ENCODE data around the gene TMEM94.
"Not testable (repeated sequence)": the region's sequence is repeated elsewhere in the genome, so short reads cannot be mapped to it uniquely, and the experiment has no call there.

TMEM94 gene

DNA sequence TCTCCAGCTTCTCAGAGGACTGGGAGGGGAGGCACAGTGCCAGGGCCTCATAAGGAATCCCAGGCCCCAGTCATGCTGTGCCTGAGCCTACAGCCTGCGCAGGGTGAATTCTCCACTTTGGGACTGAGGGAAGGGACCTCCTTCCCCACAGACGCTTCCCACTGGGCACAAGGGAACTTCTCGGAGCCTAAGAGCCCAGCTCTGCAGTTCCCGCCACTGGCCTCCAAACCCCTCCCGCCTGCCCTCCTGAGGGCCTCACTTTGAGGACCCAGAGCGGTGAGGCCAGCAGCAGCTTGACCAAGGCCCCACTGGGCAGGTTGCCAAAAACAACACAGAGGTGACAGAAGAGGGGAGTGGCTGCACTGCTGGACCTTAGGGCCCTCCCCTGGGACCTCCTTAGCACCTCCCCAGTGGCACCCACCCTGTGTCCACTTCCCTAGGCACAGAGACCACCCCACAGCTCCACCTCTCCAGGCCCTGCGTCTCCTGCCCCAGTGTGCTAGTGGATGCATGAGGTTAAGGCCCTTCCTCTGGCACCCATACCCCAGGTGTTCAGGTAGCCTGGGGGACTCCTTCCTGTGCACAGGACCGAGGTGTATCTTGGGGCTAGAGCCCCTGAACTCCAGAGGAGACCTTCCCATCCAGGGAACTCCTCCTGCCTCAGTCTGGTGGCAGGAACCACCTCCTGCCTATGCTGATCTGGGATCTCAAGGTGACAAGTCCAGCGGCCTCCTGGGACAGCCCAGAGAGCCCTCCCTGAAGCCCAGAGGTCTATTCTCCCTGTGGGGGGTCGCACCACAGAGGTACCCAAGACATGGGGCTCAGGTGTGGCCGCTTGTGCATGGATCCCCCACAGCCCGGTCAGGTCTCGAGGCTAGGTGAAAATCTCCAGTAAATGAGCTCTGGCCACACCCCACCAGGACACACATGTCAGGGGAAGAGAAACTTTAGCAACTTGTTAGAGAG lies 55.5 kb downstream of the TMEM94 start:
- DNase-seq (ENCODE audit: low spot score), result no peak

DNA sequence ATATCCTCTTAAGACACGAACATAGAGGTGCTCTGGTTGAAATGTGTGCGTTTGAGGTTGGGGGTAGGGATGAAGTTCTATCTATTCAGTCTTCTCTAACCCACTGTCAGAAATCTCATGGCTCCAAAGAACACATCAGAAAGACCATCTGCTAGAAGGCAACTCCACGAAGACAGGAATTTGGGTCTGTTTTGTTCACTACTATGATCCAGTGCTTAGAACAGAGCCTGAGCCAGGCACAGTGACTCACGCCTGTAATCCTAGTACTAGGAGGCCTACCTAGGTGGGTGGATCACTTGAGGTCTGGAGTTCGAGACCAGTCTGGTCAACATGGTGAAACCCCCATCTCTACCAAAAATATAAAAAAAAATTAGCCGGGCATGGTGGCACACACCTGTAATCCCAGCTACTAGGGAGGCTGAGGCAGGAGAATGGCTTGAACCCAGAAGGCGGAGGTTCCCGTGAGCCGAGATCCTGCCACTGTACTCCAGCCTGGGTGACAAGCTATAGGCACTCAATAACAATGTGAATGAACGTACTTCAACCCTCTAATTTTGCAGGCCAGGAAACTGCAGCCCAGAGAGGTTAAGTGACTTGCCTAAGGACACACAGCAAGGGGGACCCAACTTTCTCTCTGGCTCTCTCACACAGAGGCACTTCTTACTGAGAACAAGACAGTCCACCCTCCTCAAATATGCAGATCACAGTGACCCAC lies 56.6 kb downstream of the TMEM94 start:
- DNase-seq (ENCODE audit: low spot score), result no peak

DNA sequence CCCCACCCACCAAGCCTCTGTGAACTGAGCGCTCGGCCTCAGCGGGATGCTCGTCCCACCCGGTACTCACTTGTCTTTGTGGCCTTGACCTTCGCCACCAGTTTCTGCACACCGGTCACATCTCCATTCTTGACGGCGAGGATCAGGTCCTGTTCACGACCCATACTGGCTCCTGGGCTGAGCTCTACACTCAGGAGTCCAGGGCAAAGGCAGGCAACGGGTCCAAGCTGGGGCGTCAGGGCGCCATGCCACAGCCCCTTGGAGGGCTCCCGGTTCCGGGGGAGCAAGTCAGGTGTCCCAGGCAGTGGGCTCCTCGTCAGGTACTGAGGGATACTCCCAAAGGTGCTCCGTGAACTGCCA lies 57.2 kb downstream of the TMEM94 start:
- DNase-seq (ENCODE audit: low spot score), result no peak

DNA sequence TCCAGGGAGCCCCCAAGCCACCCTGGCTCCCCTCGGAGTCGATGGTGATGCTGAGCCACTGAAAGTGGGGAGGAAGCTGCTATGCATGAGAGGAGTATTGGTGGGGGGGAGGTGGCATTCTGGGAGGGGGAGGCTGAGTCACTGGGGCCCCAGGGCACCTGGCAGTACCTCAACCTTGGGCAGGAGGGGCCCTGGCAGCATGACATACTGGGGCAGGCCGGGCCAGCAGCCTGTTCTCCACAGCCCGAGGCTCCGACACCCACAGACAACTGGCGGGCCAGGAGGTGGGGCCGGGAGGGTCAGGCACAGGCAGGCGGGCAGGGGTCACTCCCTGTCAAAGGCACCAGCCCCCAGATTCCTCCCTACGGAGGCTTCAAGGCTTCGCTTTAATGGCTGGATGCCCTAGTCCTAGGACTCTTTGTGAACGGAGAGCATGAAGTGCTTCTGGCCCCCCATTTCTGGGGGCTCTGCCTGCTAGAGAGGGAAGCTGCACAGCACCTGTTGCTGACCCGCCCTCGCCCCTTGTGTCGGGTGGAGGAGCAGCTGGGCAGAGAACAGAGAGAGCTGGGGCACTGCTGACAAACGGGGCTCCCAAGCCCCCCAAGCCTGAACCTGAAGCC lies 58.0 kb downstream of the TMEM94 start:
- no peak for DNase-seq (ENCODE audit: low spot score)

DNA sequence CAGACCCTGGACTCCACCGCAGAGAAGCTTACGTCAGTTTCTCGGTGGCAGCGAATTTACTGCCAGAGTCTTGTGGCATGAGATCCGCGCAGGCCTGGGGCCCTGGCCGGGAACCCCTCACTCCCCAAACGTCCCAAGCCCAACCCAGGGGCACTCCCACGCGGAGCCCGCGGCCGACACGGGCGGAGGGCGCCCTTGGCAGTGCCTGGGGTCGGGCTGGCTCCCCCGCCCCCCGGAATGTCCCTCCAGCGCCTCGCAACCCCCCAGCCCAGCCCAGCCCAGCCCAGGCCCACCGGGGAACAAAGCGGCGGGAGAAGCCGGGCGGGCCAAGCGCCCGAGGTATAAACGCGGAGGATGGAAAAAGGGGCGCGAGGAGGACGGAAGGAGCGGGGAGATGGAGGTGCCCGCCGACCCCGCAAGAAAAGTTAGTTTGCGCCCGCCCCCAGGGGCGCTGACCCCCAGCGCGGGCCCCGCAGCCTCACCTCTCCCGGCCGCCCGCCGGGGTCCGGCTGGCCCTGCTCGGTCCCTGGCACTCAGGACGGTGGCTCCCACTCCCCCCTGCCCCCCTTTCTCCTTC lies 58.6 kb downstream of the TMEM94 start:
- no peak for DNase-seq (ENCODE audit: low spot score)

DNA sequence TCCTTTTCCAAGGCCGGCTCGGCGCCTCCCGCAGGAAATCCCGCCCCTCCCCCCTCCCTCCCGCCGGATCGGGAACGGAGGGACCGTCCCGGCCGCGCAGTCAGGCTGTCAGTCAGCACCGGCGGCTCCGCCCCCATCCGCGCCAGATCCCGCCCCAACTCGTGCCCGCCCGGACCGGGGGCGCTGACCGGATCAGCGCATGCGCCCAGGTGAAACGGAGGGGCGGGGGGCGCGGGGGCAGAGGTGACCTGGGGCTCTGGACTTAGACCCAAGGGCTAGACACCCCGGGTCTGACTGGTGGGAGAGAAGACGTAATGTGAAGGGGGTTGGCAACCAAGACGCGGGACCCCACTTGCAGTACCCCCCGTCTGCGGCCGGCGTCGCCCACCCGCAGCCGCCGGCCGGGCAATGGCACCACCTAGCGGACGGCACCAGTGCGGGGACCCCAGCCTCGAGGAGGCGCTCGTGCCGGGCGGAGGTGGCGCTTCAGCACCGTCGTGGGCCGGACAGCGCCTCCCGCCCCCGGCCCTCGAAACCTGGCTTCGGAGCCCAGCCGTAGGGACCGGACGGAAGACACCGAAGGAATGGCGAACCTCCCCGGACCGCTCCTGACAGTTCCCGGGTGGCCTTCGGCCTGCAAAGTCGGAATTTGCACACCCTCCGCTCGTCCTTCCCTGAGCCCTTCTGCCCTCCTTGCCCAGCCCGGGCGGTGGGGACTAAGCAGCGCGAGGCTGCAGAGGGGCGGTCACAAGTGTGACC lies 59.2 kb downstream of the TMEM94 start, which contains the start of gene CASKIN2:
Gene CASKIN2, minus strand, starts transcription at position 42 of the 759 bp plus-strand sequence. CDS start 1,733 bp downstream, outside the sequence.
- DNase-seq (ENCODE audit: low spot score), result peak; percentile 98

DNA sequence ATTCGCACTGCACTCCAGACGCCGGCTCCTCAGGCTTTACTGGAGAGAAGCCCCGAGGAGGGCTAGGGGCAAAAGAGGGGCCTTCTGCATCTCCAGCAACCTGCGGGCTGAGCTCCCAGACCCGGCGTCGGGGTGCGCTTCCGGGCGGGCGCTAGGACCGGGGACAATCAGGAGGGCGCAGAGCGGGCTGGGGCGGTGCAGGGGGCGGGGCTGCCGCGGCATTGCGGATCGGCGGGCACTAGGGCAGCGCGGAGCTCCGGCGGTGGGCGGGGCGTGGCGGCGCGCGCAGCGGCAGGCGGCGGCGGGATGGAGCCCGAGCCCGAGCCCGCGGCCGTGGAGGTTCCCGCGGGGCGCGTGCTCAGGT lies 59.8 kb downstream of the TMEM94 start, which contains the start of gene TSEN54:
Gene TSEN54, plus strand, starts transcription at position 274 of the 364 bp plus-strand sequence. Its CDS starts 33 bp downstream, at position 307.
- DNase-seq (ENCODE audit: low spot score), result peak; percentile 96

DNA sequence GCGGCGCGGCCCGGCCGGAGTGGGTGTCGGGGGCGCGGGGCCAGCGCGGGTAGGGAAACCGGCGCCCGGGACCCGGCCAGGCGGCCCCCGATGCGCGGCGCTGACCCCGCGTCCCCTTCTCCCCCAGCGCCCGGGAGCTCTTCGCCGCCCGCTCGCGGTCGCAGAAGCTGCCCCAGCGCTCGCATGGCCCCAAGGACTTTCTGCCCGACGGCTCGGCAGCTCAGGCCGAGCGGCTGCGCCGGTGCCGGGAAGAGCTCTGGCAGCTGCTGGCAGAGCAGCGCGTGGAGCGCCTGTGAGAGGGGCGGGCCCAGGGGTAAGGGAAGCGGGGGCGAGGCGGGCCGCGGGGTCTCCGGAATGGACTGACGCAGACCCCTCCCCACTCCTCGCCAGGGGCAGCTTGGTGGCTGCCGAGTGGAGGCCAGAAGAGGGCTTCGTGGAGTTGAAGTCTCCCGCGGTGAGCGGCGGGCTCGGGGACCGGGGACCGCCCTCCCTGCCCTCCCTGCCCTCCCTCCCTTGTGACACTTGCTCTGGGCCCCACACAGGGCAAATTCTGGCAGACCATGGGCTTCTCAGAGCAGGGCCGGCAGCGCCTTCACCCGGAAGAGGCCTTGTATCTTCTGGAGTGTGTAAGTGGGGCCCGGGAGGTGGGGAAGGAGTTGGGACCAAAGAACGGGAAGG lies 60.3 kb downstream of the TMEM94 start:
- DNase-seq (ENCODE audit: low spot score), result no peak

DNA sequence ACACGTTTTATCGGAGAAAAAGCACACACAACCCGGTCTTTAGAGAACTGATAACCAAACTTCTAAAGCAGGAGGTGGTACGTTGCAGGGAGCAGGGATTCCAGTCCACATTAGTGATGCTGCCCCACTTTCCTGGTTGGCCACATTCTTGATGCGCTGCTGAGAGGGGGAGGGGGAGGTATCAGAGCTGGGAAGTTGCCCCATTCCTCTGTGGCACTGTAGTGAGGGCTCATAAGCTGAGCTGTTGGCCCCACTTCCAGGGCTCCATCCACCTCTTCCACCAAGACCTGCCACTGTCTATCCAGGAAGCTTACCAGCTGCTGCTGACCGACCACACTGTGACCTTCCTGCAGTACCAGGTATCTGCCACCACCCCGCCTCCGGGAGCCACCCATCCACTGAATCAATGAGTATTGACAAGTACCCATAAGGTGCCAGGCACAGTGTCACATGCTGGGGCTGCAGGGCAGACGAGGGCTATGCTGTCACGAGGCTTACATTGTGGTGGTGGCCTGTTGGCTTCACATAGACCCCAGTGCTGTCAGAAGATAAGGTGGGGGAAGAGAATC lies 60.9 kb downstream of the TMEM94 start:
- no peak for DNase-seq (ENCODE audit: low spot score)

DNA sequence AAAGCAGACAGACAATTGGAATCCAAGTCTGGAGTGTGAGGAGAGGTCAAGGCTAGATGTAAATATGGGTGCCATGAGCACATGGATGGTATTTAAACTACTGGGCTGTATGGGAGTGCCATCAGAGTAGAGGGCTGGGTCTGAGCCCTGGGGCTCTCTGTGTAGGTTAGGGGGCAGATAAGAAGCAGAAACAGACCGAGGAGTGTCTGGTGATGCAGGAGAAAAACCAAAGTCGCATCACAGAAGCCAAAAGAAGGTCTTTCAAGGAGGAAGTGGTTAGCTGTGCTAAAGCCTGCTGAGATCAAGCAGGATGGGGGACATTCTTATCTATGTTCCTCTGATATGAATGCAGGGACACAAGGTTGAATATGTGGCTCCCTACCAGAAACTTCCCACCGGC lies 61.8 kb downstream of the TMEM94 start:
- DNase-seq (ENCODE audit: low spot score), result no peak

DNA sequence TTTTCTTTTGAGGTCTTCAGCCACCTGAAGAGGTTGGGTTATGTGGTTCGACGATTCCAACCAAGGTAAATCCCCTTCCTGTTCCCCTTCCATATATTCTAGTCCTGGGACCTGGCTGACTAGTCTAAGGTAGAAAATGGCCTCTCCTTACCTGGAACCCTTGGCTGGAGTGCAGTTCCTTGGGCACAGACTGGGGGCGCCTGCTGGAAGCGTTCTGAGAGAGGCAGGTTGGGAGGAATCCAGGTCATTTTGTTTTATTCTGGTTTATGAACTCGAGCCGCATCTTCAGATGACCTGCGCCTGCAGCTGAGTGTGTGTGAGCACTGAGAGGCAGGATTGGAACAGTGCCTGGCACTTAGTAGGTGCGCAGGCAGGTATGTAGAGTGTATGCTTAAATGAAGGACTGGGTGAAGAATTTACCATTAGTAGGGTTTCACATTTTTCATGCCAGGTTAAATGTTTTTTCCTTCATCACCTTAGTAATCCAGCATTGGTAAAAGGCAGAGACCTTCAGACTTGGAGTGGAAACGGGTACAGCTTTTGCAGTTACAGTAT lies 62.6 kb downstream of the TMEM94 start:
- DNase-seq (ENCODE audit: low spot score), result no peak

DNA sequence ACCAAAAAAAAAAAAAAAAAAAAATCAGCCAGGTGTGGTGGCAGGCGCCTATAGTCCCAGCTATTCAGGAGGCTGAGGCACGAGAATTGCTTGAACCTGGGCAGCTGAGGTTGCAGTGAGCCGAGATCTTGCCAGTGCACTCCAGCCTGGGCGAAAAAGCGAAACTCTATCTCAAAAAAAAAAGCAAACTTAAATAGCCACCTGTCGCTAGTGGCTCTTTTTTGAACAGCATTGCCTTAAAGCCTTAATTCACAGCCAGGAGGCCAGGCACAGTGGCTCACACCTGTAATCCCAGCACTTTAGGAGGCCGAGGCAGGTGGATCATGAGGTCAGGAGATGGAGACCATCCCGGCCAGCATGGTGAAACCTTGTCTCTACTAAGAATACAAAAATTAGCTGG lies 64.0 kb downstream of the TMEM94 start:
- DNase-seq (ENCODE audit: low spot score), result not testable (repeated sequence)

DNA sequence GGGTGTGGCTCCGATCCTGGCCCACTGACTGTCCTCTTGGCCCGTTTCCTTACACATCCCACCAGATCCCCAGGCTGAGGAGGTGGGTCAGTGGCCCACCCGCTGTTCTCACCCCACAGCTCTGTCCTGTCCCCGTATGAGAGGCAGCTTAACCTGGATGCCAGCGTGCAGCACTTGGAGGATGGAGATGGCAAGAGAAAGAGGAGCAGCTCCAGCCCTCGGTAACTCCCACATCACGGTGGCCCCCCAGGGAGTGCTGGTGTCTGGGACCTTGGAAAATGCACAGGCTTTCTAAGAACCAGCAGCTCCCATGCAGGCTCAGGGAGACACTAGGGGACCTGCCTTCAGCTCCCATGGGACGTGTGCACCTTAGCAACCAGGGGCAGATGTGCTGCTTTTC lies 64.9 kb downstream of the TMEM94 start:
- no peak for DNase-seq (ENCODE audit: low spot score)

DNA sequence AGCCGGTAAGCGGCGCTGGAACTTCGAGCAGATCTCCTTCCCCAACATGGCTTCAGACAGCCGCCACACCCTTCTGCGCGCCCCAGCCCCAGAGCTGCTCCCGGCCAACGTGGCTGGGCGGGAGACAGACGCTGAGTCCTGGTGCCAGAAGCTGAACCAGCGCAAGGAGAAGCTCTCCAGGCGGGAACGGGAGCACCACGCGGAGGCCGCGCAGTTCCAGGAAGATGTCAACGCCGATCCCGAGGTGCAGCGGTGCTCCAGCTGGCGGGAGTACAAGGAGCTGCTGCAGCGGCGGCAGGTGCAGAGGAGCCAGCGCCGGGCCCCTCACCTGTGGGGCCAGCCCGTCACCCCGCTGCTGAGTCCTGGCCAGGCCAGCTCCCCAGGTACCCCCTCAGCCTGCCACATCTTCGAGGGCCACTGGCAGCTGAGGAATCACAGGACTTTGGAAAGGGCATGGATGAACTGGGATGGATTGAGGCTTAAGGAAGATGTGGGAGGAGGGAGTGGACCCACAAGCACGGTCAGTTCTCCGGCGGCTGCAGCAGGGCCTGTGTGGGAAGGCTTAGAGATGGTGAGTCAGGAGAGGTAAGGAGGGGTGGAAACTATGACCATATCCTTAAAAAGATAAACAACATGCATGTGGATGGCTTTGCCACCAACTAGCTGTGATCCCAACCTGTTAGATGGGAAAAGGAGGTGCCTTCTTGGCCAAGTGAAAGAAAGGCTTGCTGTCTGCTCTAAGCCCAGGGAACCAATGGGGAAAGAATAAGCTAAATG lies 65.7 kb downstream of the TMEM94 start:
- no peak for DNase-seq (ENCODE audit: low spot score)

DNA sequence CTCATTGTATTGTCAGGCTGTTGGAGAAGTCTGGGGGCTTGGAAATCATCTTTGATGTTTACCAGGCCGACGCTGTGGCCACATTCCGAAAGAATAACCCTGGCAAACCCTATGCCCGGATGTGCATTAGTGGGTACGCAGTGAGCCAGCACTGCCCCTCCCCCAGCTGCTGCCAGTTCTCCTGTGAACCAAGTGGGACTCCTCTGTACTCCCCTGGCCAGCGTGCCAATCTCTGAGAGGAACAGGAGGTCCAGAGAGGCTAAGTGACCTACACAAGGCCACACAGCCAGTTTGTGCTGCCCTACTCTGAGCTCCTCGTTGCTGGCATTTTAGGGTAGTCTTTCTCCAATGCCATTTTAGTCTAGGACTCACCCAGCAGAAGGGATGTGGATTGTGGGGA lies 67.2 kb downstream of the TMEM94 start:
- DNase-seq (ENCODE audit: low spot score), result no peak

DNA sequence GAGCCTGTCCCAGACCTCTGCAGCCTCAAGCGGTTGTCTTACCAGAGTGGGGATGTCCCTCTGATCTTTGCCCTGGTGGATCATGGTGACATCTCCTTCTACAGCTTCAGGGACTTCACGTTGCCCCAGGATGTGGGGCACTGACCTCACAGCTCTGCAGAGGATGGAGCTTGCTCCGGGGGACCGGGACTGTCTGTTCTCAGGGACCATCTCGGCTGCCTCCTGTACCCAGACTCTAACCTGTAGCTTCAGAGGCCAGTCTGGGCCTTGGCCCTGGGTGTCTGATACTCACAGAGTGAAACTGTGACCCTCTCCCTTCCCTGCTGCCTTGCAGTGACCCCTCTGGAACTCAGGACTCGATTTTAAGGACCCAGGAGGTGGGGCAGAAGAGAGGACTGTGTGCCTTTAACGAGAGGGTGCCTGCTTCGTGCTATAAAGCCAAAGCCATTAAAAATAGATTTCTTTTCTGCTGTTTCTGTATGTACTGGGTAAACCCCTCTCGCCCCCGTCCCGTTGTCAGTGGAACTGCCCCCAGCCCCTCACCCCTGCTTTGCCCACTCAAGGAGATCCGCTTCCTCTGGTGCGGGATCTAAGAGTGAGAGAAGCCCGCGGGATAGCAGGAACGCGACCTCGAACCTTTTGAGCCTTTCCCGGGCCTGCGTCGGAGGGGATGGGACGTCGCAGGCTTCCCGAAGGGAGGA lies 68.0 kb downstream of the TMEM94 start:
- DNase-seq (ENCODE audit: low spot score), result no peak

DNA sequence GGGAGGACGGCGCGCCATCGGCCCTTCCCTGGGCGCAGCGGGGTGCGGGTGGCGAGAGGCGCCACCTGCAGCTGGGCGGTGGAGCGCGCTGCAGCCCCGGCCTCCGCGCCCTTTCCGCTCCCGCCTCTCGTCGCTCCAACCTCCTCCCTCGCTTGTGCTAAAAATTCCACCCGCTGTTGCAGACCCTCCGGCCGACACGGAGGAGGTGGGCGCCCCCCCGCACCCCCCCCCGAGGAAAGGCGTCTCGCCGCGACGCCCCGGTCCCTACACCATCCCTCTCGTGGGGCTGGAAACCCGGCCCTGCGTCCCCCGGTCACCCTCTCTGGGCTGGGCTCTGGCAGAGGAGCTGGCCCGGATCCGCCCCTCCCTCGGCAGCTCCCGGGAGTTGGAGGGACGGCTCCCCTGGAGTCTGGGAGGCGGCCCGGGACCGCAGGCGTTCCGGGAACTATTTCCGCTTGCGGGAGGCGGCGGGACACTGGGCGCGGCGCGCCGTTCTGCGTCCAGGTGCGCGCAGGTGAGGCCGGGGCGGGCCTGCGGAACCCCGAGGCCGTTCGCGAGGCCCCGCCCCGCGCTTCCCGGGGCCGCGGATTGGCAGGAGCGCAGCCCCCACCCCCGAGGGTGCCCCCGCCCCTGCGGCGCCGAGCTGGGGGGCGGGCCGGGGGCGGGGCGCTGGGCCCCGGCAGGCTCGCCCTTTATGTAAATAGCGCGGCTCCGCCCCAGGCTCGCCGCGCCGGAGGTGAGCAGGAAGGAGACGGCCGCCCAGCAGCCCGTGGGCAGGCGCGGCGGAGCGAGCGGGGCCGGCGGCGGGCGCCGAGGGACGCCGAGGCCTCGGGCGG lies 68.8 kb downstream of the TMEM94 start, which contains the start of gene LLGL2:
Gene LLGL2, plus strand, starts transcription at position 728 of the 836 bp plus-strand sequence. CDS start 17,730 bp downstream, outside the sequence.
- DNase-seq (ENCODE audit: low spot score), result no peak
